Pulmonary artery endothelial cell (primary cell): ENCODE results near the gene SIM1. TPM values are rescaled to one million over a fixed set of nuclear protein-coding genes. Genes with fewer than 3 reads are reported as not detected.

Source experiments
- DNase-seq: peaks from one replicate; pipeline ENCODE4 v3.0.0-alpha.2; 2011; ENCODE audit warnings: low read depth, low spot score
- total RNA-seq: library from RNA; depleted of rRNA; stranded (reverse); fragments of >200 nt; gene quantifications from 2 replicates; pipeline ENCODE4 v1.2.3, GENCODE V29; 2014

The SIM1 gene
- total RNA-seq, 1 donor from 2014 or later = 0.07 TPM

- no peak for DNase-seq
Measured at GRCh38 chr6:100470422-100471120, 5.8 kb upstream of the SIM1 start.

GRCh38 chr6:100469101-100469859 is 4.6 kb upstream of the SIM1 start:
- DNase-seq = no peak

GRCh38 chr6:100468016-100468622 is 3.4 kb upstream of the SIM1 start:
- no peak for DNase-seq

- DNase-seq = no peak
Measured at GRCh38 chr6:100467129-100468015, 2.7 kb upstream of the SIM1 start.

- no peak for DNase-seq
Measured at GRCh38 chr6:100466410-100467128, 1.8 kb upstream of the SIM1 start.

- DNase-seq = no peak
Measured at GRCh38 chr6:100465701-100466409, 1.1 kb upstream of the SIM1 start.

GRCh38 chr6:100464162-100464851 is 414 bp downstream of the SIM1 start:
- no peak for DNase-seq

GRCh38 chr6:100463630-100464161 is 1.0 kb downstream of the SIM1 start:
- DNase-seq = no peak

- DNase-seq = no peak
Measured at GRCh38 chr6:100462706-100463629, 1.8 kb downstream of the SIM1 start.

GRCh38 chr6:100461917-100462705 is 2.6 kb downstream of the SIM1 start:
- no peak for DNase-seq

- DNase-seq = no peak
Measured at GRCh38 chr6:100461278-100461916, 3.3 kb downstream of the SIM1 start.

- DNase-seq = no peak
Measured at GRCh38 chr6:100460650-100461204, 4.0 kb downstream of the SIM1 start.

- DNase-seq = no peak
Measured at GRCh38 chr6:100459592-100460184, 5.0 kb downstream of the SIM1 start.

GRCh38 chr6:100458841-100459591 is 5.7 kb downstream of the SIM1 start:
- DNase-seq = no peak

- no peak for DNase-seq
Measured at GRCh38 chr6:100457311-100457990, 7.3 kb downstream of the SIM1 start.
